MM.1S (cell line): ENCODE measurements around the gene PKIG.

ENCODE experiments used
- DNase-seq: peaks from one replicate; pipeline ENCODE4 v3.0.0-alpha.2; 2015
- H2AFZ ChIP-seq: fragments of 300-600 bp; sonication (generic); 2 replicates; pipeline ENCODE4 v1.6.0; 2016; ENCODE audit warnings: antibody characterized with exemption, low read length
- H3F3A ChIP-seq: fragments of 300-600 bp; sonication (generic); 2 replicates; pipeline ENCODE4 v1.6.1; 2016; ENCODE audit warnings: mild to moderate bottlenecking, antibody characterized with exemption, low read length, moderate library complexity, mixed read lengths; ENCODE audit not compliant: insufficient read depth
- H3K27ac ChIP-seq: fragments of 300-600 bp; sonication (generic); 2 replicates; pipeline ENCODE4 v1.5.1; 2016; ENCODE audit warnings: mild to moderate bottlenecking, low read length
- H3K27me3 ChIP-seq: fragments of 300-600 bp; sonication (generic); replicated peaks from 2 replicates; pipeline ENCODE4 v1.6.0; 2016; ENCODE audit warnings: low read length; ENCODE audit not compliant: insufficient read depth
- H3K36me3 ChIP-seq: fragments of 300-600 bp; sonication (generic); replicated peaks from 2 replicates; pipeline ENCODE4 v1.6.1; 2016; ENCODE audit warnings: mild to moderate bottlenecking, low read length, mixed read lengths; ENCODE audit not compliant: insufficient read depth
- H3K4me1 ChIP-seq: fragments of 300-600 bp; sonication (generic); 2 replicates; pipeline ENCODE4 v1.6.1; 2016; ENCODE audit warnings: low read length, mixed read lengths
- H3K4me2 ChIP-seq: fragments of 300-600 bp; sonication (generic); 2 replicates; pipeline ENCODE4 v1.6.0; 2016; ENCODE audit warnings: low read depth, low read length
- H3K4me3 ChIP-seq: fragments of 300-600 bp; sonication (generic); 2 replicates; pipeline ENCODE4 v1.5.1; 2016; ENCODE audit warnings: low read length, mixed read lengths
- H3K79me2 ChIP-seq: fragments of 300-600 bp; sonication (generic); 2 replicates; pipeline ENCODE4 v1.6.1; 2016; ENCODE audit warnings: mixed run types, low read length, mixed read lengths
- H3K9ac ChIP-seq: fragments of 300-600 bp; sonication (generic); 2 replicates; pipeline ENCODE4 v1.6.1; 2016; ENCODE audit warnings: low read length, mixed read lengths
- H3K9me2 ChIP-seq: fragments of 300-600 bp; sonication (generic); replicated peaks from 2 replicates; pipeline ENCODE4 v1.6.1; 2016; ENCODE audit warnings: mild to moderate bottlenecking, low read length, mixed read lengths; ENCODE audit not compliant: insufficient read depth
- H3K9me3 ChIP-seq: fragments of 300-600 bp; sonication (generic); replicated peaks from 2 replicates; pipeline ENCODE4 v1.6.1; 2016; ENCODE audit warnings: mild to moderate bottlenecking, low read length, mixed read lengths; ENCODE audit not compliant: insufficient read depth
- H4K20me1 ChIP-seq: fragments of 300-600 bp; sonication (generic); 2 replicates; pipeline ENCODE4 v1.6.1; 2016; ENCODE audit warnings: mild to moderate bottlenecking, low read length, moderate library complexity, mixed read lengths; ENCODE audit not compliant: insufficient read depth
- CTCF ChIP-seq: fragments of 300-600 bp; sonication (generic); IDR thresholded peaks from 2 replicates; pipeline ENCODE4 v1.5.1; 2016; ENCODE audit warnings: antibody characterized with exemption, low read length, mixed read lengths
- EZH2 ChIP-seq: fragments of 300-600 bp; sonication (generic); optimal IDR thresholded peaks from 2 replicates; pipeline ENCODE3; 2017; ENCODE audit warnings: low read depth, mild to moderate bottlenecking, antibody characterized with exemption, low read length, mixed read lengths
- EZH2phosphoT487 ChIP-seq: fragments of 300-600 bp; sonication (generic); IDR thresholded peaks from 2 replicates; pipeline ENCODE4 v1.6.1; 2018; ENCODE audit warnings: antibody characterized with exemption, low read length

The PKIG gene

GRCh38 chr20:44613575-44613974 lies 31.2 kb downstream of the PKIG start:
- DNase-seq: no peak
- H3K4me3 ChIP-seq: no peak overlapping the region
- H2AFZ ChIP-seq: no peak overlapping the region
- H3K27ac ChIP-seq: no peak overlapping the region
- no peaks in the 10 kb centered on the region for H3K9me2 ChIP-seq
- H3K9me3 ChIP-seq: no peaks in the 10 kb centered on the region
- peaks cover under 1% of the 10 kb centered on the region; the same call in 1 of the 2 replicates for H3K36me3 ChIP-seq
- no peak overlapping the region for H3K4me2 ChIP-seq
- TF ChIP-seq CTCF (no peak), EZH2phosphoT487 (no peak), EZH2 (no peak)
- H3K27me3 ChIP-seq: no peaks in the 10 kb centered on the region
- no peak overlapping the region for H3K9ac ChIP-seq
- H3K4me1 ChIP-seq: peaks cover 16% of the 10 kb centered on the region; the same call in 1 of the 2 replicates
- H3F3A ChIP-seq: peaks cover 17% of the 10 kb centered on the region
- no peaks in the 10 kb centered on the region for H4K20me1 ChIP-seq
- H3K79me2 ChIP-seq: no peaks in the 10 kb centered on the region

GRCh38 chr20:44614525-44614924 lies 32.1 kb downstream of the PKIG start:
- H3K4me2 ChIP-seq: no peak overlapping the region
- H2AFZ ChIP-seq: no peak overlapping the region
- H3K27ac ChIP-seq: no peak overlapping the region
- H3K36me3 ChIP-seq: peaks cover 10% of the 10 kb centered on the region; the same call in 1 of the 2 replicates
- no peak overlapping the region for H3K9ac ChIP-seq
- peaks cover 17% of the 10 kb centered on the region for H3F3A ChIP-seq
- H3K9me3 ChIP-seq: no peaks in the 10 kb centered on the region
- H3K4me1 ChIP-seq: peaks cover 15% of the 10 kb centered on the region; the same call in 1 of the 2 replicates
- no peaks in the 10 kb centered on the region for H3K79me2 ChIP-seq
- H3K9me2 ChIP-seq: no peaks in the 10 kb centered on the region
- TF ChIP-seq CTCF: no peak
- TF ChIP-seq EZH2phosphoT487: no peak
- TF ChIP-seq EZH2: no peak
- DNase-seq: no peak
- H3K27me3 ChIP-seq: no peaks in the 10 kb centered on the region
- no peak overlapping the region for H3K4me3 ChIP-seq
- H4K20me1 ChIP-seq: no peaks in the 10 kb centered on the region

- Histone ChIP-seq H3K4me2 (no peak overlapping the region), H3K9ac (no peak overlapping the region), H3K9me2 (no peaks in the 10 kb centered on the region)
These were observed 32.9 kb downstream of the PKIG start for GRCh38 chr20:44615169-44615791.

More at GRCh38 chr20:44615169-44615791, 32.9 kb downstream of the PKIG start:
- Histone ChIP-seq H3K79me2 (no peaks in the 10 kb centered on the region), H3K9me3 (no peaks in the 10 kb centered on the region), H3K4me1 (peaks cover 11% of the 10 kb centered on the region; the same call in 1 of the 2 replicates), H3K27ac (no peak overlapping the region), H3K36me3 (peaks cover 18% of the 10 kb centered on the region), H3K27me3 (no peaks in the 10 kb centered on the region), H3K4me3 (no peak overlapping the region), H2AFZ (no peak overlapping the region), H3F3A (peaks cover 15% of the 10 kb centered on the region), H4K20me1 (no peaks in the 10 kb centered on the region)
- TF ChIP-seq CTCF (no peak), EZH2phosphoT487 (no peak), EZH2 (no peak)
- no peak for DNase-seq
